Mesendoderm (in vitro differentiated cells): ENCODE results near the gene C1RL.

ENCODE experiments used
- DNase-seq: peaks from one replicate; pipeline ENCODE4 v3.0.0; 2013
- H2AK5ac ChIP-seq: 2 replicates; pipeline ENCODE4 v1.6.1; 2013; ENCODE audit warnings: low read length, inconsistent platforms
- H2BK120ac ChIP-seq: 2 replicates; pipeline ENCODE4 v1.6.1; 2013; ENCODE audit warnings: low read depth, mild to moderate bottlenecking, low read length, moderate library complexity, mixed read lengths
- H2BK15ac ChIP-seq: replicated peaks from 2 replicates; pipeline ENCODE4 v1.6.1; 2013; ENCODE audit warnings: low read depth, mild to moderate bottlenecking, moderate library complexity
- H2BK5ac ChIP-seq: 2 replicates; pipeline ENCODE4 v1.6.1; 2013; ENCODE audit warnings: low read length, inconsistent platforms
- H3K18ac ChIP-seq: 2 replicates; pipeline ENCODE4 v1.6.1; 2013; ENCODE audit warnings: mild to moderate bottlenecking, low read length, mixed read lengths
- H3K23ac ChIP-seq: one replicate; pipeline ENCODE4 v1.6.1; 2013; ENCODE audit warnings: low read length
- H3K27ac ChIP-seq: 2 replicates; pipeline ENCODE4 v1.5.1; 2013; ENCODE audit warnings: low read depth, mild to moderate bottlenecking, inconsistent platforms, low read length, moderate library complexity
- H3K27me3 ChIP-seq: 2 replicates; pipeline ENCODE4 v1.6.1; 2013; ENCODE audit warnings: low read length, control low read depth, mild to moderate bottlenecking, inconsistent platforms; ENCODE audit not compliant: insufficient read depth, poor library complexity
- H3K36me3 ChIP-seq: 2 replicates; pipeline ENCODE4 v1.6.1; 2013; ENCODE audit warnings: low read length, inconsistent platforms; ENCODE audit not compliant: control insufficient read depth, insufficient read depth
- H3K4ac ChIP-seq: one replicate; pipeline ENCODE4 v1.6.1; 2013; ENCODE audit warnings: low read depth, mild to moderate bottlenecking, low read length, moderate library complexity
- H3K4me1 ChIP-seq: 2 replicates; pipeline ENCODE4 v1.6.1; 2013; ENCODE audit warnings: low read depth, low read length, inconsistent platforms; ENCODE audit not compliant: control insufficient read depth
- H3K4me2 ChIP-seq: 2 replicates; pipeline ENCODE4 v1.6.1; 2013; ENCODE audit warnings: low read length
- H3K4me3 ChIP-seq: 2 replicates; pipeline ENCODE4 v1.5.1; 2013; ENCODE audit warnings: mild to moderate bottlenecking, low read length
- H3K56ac ChIP-seq: one replicate; pipeline ENCODE4 v1.6.1; 2013; ENCODE audit warnings: low read length
- H3K79me1 ChIP-seq: 2 replicates; pipeline ENCODE4 v1.6.1; 2013; ENCODE audit warnings: low read length, inconsistent platforms
- H3K79me2 ChIP-seq: 2 replicates; pipeline ENCODE4 v1.6.1; 2013; ENCODE audit warnings: mild to moderate bottlenecking, low read length; ENCODE audit not compliant: control insufficient read depth, insufficient read depth
- H3K9ac ChIP-seq: 2 replicates; pipeline ENCODE4 v1.6.1; 2013; ENCODE audit warnings: low read length, inconsistent platforms
- H4K5ac ChIP-seq: one replicate; pipeline ENCODE4 v1.6.1; 2013; ENCODE audit warnings: low read length
- H4K8ac ChIP-seq: one replicate; pipeline ENCODE4 v1.6.1; 2013; ENCODE audit warnings: low read depth, mild to moderate bottlenecking, control low read depth, low read length, moderate library complexity
- WGBS: extraction: QIAGEN DNeasy Blood & Tissue Kit; methylation state at CpG from one replicate; pipeline ENCODE4 v1.1.7; 2013; ENCODE audit warnings: low lambda C conversion rate, missing lambda C conversion rate; ENCODE audit not compliant: insufficient coverage; ENCODE audit errors: extremely low coverage; 5-methylcytosine and 5-hydroxymethylcytosine counted together

Gene C1RL

DNA sequence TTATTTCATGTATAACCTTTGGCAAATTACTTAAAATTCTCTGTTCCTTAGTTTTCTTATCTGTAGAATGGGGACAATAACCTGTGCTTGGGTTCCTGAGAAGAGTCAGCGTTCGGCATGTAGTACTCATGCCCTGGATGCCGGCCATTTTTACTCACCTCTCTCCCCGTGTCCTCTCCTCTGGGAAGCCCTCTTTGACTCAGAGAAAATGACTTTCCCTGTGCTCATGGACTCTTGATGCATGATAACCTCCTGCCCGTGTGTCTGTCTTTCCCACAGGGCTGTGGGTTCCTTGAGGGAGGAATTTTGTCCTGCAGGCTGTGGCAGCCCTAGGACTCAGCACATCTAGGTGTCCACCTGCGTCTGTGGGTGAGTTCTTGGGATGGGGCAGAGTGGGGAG, 5.8 kb upstream of the C1RL start:
- H3K56ac ChIP-seq: no peak overlapping the region
- no peak overlapping the region for H3K18ac ChIP-seq
- no CpG with 5 or more reads among the region's 6 CpGs for WGBS

DNA sequence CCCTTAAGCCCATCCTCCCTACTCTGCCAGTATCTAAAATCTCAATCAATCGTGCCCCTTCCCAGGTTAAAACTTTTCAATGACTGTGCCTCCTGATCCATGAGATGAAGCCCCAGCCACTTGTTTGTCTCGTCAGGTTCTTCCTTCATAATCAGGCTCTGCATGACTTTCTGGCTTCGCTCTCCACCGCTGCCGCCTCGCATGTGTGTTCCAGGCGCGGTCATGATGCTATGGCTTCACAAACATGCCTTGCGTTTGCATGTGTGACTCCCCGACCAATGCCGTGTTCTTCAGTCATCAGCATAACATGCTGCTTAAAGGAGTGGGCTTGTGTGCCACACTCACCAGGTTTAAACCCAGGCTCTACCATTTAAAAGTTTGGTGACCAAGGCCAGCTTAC, 5.0 kb upstream of the C1RL start:
- Histone ChIP-seq H3K4ac (no peak overlapping the region), H3K79me2 (no peaks in the 10 kb centered on the region), H4K8ac (no peak overlapping the region), H3K4me1 (no peaks in the 10 kb centered on the region), H3K4me2 (no peak overlapping the region), H3K36me3 (no peaks in the 10 kb centered on the region), H3K27me3 (no peaks in the 10 kb centered on the region), H2BK15ac (no peak overlapping the region), H2BK120ac (no peak overlapping the region), H3K27ac (no peak overlapping the region), H2BK5ac (no peak overlapping the region), H4K5ac (no peak overlapping the region), H3K79me1 (no peaks in the 10 kb centered on the region), H2AK5ac (no peak overlapping the region), H3K23ac (no peak overlapping the region), H3K4me3 (no peak overlapping the region), H3K56ac (no peak overlapping the region), H3K18ac (no peak overlapping the region), H3K9ac (no peak overlapping the region)
- DNase-seq: no peak
- WGBS: no CpG with 5 or more reads among the region's 11 CpGs

More for the DNA sequence above, 5.8 kb upstream of the C1RL start:
- DNase-seq: no peak
- Histone ChIP-seq H4K5ac (no peak overlapping the region), H3K27me3 (no peaks in the 10 kb centered on the region), H2BK120ac (no peak overlapping the region), H3K27ac (no peak overlapping the region), H4K8ac (no peak overlapping the region), H3K4me1 (no peaks in the 10 kb centered on the region), H3K9ac (no peak overlapping the region), H3K36me3 (no peaks in the 10 kb centered on the region), H2BK15ac (no peak overlapping the region), H2AK5ac (no peak overlapping the region), H3K79me1 (no peaks in the 10 kb centered on the region), H2BK5ac (no peak overlapping the region), H3K4me3 (no peak overlapping the region), H3K4ac (no peak overlapping the region), H3K79me2 (no peaks in the 10 kb centered on the region), H3K23ac (no peak overlapping the region), H3K4me2 (no peak overlapping the region)

DNA sequence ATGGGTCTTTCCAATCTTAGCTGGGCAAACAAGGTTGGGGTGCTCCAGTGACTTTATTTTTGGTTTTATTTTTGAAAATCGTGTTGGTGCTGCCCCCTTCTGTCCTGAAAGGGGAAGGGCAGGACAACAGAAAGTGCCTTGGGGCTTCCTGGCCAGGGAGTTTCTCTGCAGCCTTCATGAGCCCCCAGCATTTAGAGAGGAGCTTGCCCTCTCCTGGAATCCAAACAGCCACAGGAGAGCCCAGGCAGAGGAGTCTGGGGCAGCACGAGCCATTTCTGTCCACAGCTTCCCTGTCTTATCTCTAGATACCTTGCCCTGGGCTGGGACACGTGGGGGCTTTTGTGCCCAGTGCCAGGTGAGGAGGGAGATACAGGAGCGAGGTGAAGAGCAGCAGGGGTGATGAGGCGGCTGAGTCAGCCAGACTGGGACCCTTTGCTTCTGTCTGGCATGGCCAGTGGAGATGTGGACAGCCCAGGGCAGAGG, 4.4 kb upstream of the C1RL start:
- Histone ChIP-seq H3K79me1 (no peaks in the 10 kb centered on the region), H3K4me1 (no peaks in the 10 kb centered on the region), H3K79me2 (no peaks in the 10 kb centered on the region), H2BK15ac (no peak overlapping the region), H4K5ac (no peak overlapping the region), H2BK120ac (no peak overlapping the region), H3K18ac (no peak overlapping the region), H3K27ac (no peak overlapping the region), H3K4me3 (no peak overlapping the region), H3K9ac (no peak overlapping the region), H3K4ac (no peak overlapping the region), H3K23ac (no peak overlapping the region), H3K56ac (no peak overlapping the region), H3K36me3 (no peaks in the 10 kb centered on the region), H2BK5ac (no peak overlapping the region), H2AK5ac (no peak overlapping the region), H3K4me2 (no peak overlapping the region), H4K8ac (no peak overlapping the region), H3K27me3 (no peaks in the 10 kb centered on the region)
- DNase-seq: peak; percentile 54
- no CpG with 5 or more reads among the region's 5 CpGs for WGBS

DNA sequence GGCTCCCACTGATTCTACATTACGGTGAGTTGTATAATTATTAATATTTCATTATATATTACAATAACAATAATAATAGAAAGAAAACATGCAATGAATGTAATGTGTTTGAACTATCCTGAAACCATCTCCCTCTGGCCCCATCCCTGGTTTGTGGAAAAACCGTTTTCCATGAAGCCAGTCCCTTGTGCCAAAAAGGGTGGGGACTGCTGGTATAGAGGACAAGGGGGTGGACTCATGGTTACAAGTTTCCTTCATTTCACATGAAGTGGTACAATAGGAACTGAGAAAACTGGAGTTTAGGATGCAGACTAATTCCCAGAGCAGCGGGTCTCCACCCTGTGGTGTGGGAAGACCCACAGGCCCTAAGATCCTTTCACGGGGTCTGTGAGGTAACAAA, 3.0 kb upstream of the C1RL start:
- Histone ChIP-seq H3K27ac (no peak overlapping the region), H2BK15ac (no peak overlapping the region), H3K4me1 (no peaks in the 10 kb centered on the region), H3K79me1 (no peaks in the 10 kb centered on the region), H4K5ac (no peak overlapping the region), H3K9ac (no peak overlapping the region), H3K18ac (no peak overlapping the region), H3K79me2 (no peaks in the 10 kb centered on the region), H3K4me3 (no peak overlapping the region), H3K36me3 (no peaks in the 10 kb centered on the region), H4K8ac (no peak overlapping the region), H3K27me3 (no peaks in the 10 kb centered on the region), H3K56ac (no peak overlapping the region), H2AK5ac (no peak overlapping the region), H3K23ac (no peak overlapping the region), H2BK120ac (no peak overlapping the region), H3K4ac (no peak overlapping the region), H2BK5ac (no peak overlapping the region), H3K4me2 (no peak overlapping the region)
- DNase-seq: no peak
- no CpG with 5 or more reads among the region's 4 CpGs for WGBS

DNA sequence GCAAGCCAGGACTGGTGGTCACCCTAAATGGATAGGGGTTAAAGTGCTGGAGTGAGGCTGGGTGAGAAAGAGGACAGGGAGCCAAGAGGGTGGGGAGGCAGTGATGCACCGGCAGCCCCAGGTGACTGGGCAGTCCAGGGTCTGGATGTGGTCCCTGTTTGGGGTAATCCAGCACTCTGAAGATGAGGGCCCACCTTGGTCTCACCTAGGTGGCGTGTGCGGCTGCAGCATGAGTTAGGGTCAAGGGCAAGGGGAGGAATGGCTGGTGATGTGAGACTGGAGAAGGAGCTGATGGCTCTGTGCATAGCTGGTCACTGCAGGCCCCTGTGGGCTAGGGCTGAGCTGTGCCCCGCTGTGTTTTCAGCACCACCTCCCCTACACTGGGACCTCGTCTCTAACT, 1.6 kb upstream of the C1RL start:
- Histone ChIP-seq H3K79me2 (no peaks in the 10 kb centered on the region), H3K9ac (no peak overlapping the region), H3K56ac (no peak overlapping the region), H3K4ac (no peak overlapping the region), H3K23ac (no peak overlapping the region), H3K27ac (no peak overlapping the region), H3K79me1 (peaks cover 2% of the 10 kb centered on the region), H2AK5ac (no peak overlapping the region), H2BK15ac (no peak overlapping the region), H4K8ac (no peak overlapping the region), H2BK5ac (no peak overlapping the region), H3K27me3 (no peaks in the 10 kb centered on the region), H3K4me3 (no peak overlapping the region), H3K18ac (no peak overlapping the region), H3K36me3 (no peaks in the 10 kb centered on the region), H3K4me1 (no peaks in the 10 kb centered on the region), H3K4me2 (no peak overlapping the region), H2BK120ac (no peak overlapping the region), H4K5ac (no peak overlapping the region)
- WGBS: no CpG with 5 or more reads among the region's 5 CpGs
- no peak for DNase-seq

DNA sequence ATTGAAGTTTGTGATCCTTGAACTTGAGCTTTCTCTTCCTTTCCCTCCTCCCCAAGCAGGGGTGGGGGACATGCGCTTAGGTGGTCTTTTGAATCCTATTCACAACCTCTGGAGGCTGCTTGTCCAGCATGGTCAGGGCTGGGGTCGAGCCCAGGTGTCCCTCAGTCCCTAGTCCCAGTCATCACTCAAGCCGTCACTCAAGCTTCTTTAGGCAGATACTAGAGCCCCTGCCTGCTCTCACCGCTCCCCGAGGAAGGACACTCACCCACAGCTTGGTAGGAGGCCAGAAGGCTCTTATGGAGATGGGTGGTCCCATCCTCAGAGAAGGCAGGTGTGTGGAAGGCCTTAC, 532 bp upstream of the C1RL start:
- Histone ChIP-seq H3K27ac (no peak overlapping the region), H3K79me2 (no peaks in the 10 kb centered on the region), H4K5ac (no peak overlapping the region), H3K18ac (no peak overlapping the region), H3K4me1 (no peaks in the 10 kb centered on the region), H4K8ac (no peak overlapping the region), H2BK15ac (no peak overlapping the region), H3K56ac (peak overlapping the region; percentile 80), H3K4me2 (no peak overlapping the region), H3K4me3 (no peak overlapping the region), H3K23ac (no peak overlapping the region), H2BK120ac (no peak overlapping the region), H3K9ac (peak overlapping the region; percentile 54), H3K4ac (no peak overlapping the region), H3K27me3 (no peaks in the 10 kb centered on the region), H3K36me3 (no peaks in the 10 kb centered on the region), H3K79me1 (peaks cover 2% of the 10 kb centered on the region), H2BK5ac (no peak overlapping the region), H2AK5ac (no peak overlapping the region)
- no CpG with 5 or more reads among the region's 5 CpGs for WGBS
- no peak for DNase-seq
